Fibroblast of the aortic adventitia (primary cell): Measurements from ENCODE around the gene HIF1A. TPM values are rescaled to one million over a fixed set of nuclear protein-coding genes. Genes with fewer than 3 reads are reported as not detected.
"Not testable (repeated sequence)": the region's sequence is repeated elsewhere in the genome, so short reads cannot be mapped to it uniquely, and the experiment has no call there.

Experiments
- DNase-seq: peaks from one replicate; pipeline ENCODE4 v3.0.0-alpha.2; 2010; ENCODE audit warnings: low read depth
- H3K4me3 ChIP-seq: 2 replicates; pipeline ENCODE4 v1.5.1; 2011; ENCODE audit warnings: low read depth, mild to moderate bottlenecking, control low read depth, low read length, moderate library complexity
- CTCF ChIP-seq: IDR thresholded peaks from 2 replicates; pipeline ENCODE4 v1.5.1; 2011; ENCODE audit warnings: mild to moderate bottlenecking, low read length, control low read depth, inconsistent platforms; ENCODE audit not compliant: insufficient read depth
- total RNA-seq: library from RNA; depleted of rRNA; stranded (reverse); fragments of >200 nt; gene quantifications from 2 replicates; pipeline ENCODE4 v1.2.3, GENCODE V29; 2012; ENCODE audit warnings: low replicate concordance

The HIF1A gene
- total RNA-seq, 1 donor: 553 TPM

- no peak overlapping the region for H3K4me3 ChIP-seq
- no peak for DNase-seq
- TF ChIP-seq CTCF: no peak
Observed at GRCh38 chr14:61652526-61653262, 42.6 kb upstream of the HIF1A start.

- DNase-seq: peak; percentile 82
- TF ChIP-seq CTCF: no peak
- H3K4me3 ChIP-seq: no peak overlapping the region
Observed at GRCh38 chr14:61653507-61653906, 41.8 kb upstream of the HIF1A start.

GRCh38 chr14:61654026-61654425, 41.3 kb upstream of the HIF1A start:
- no peak for DNase-seq
- TF ChIP-seq CTCF: no peak
- H3K4me3 ChIP-seq: no peak overlapping the region

GRCh38 chr14:61655777-61656176, 39.5 kb upstream of the HIF1A start:
- no peak for TF ChIP-seq CTCF
- no peak overlapping the region for H3K4me3 ChIP-seq
- no peak for DNase-seq

GRCh38 chr14:61656341-61656740, 39.0 kb upstream of the HIF1A start:
- no peak for TF ChIP-seq CTCF
- no peak overlapping the region for H3K4me3 ChIP-seq
- DNase-seq: no peak

- not testable (repeated sequence) for DNase-seq, H3K4me3 ChIP-seq
Observed at GRCh38 chr14:61658111-61658510, 37.2 kb upstream of the HIF1A start.

GRCh38 chr14:61659582-61659981, 35.7 kb upstream of the HIF1A start:
- no peak for TF ChIP-seq CTCF
- no peak overlapping the region for H3K4me3 ChIP-seq
- DNase-seq: peak; percentile 78
